HEK293 (cell line): ENCODE measurements around the gene PTPRA.

ENCODE experiments used
- CTCF ChIA-PET: fragments of 350-600 bp; formaldehyde crosslinking; extraction: SDS; loops from one replicate; lab custom pipeline; 2021; ENCODE audit warnings: antibody characterized with exemption; lab: Yijun Ruan, JAX
- POLR2A ChIA-PET: fragments of 300-600 bp; formaldehyde crosslinking; extraction: SDS; loops from one replicate; lab custom pipeline; 2020; ENCODE audit warnings: antibody characterized with exemption, inconsistent platforms; lab: Yijun Ruan, JAX
- H3K27ac ChIP-seq: fragments of 200-500 bp; sonication (Bioruptor generic); 2 replicates; pipeline ENCODE4 v1.5.1; 2014; ENCODE audit warnings: low read depth, low read length, control low read depth, inconsistent platforms; ENCODE audit errors: extremely low read depth
- H3K36me3 ChIP-seq, 2 experiments: fragments of 200-500 bp in 1 of 2; sonication (Bioruptor generic) in 1 of 2; 1 replicate in 1 of 2; 2 replicates in 1 of 2; pipeline ENCODE4 v1.5.1; 2014 to 2017; ENCODE audit warnings: inconsistent platforms in 2 of 2, low read length in 2 of 2; ENCODE audit not compliant: control insufficient read depth in 2 of 2, insufficient read depth in 1 of 2
- H3K4me1 ChIP-seq: fragments of 200-500 bp; sonication (Bioruptor generic); 2 replicates; pipeline ENCODE4 v1.5.1; 2014; ENCODE audit warnings: mild to moderate bottlenecking, low read length, inconsistent platforms; ENCODE audit not compliant: control insufficient read depth, insufficient read depth
- H3K4me3 ChIP-seq: 2 replicates; pipeline ENCODE4 v1.5.1; 2011; ENCODE audit warnings: low read depth, mild to moderate bottlenecking, control low read depth, low read length, moderate library complexity
- H3K9me3 ChIP-seq: fragments of 200-500 bp; sonication (Bioruptor generic); 2 replicates; pipeline ENCODE4 v1.5.1; 2014; ENCODE audit warnings: low read depth, low read length, inconsistent platforms; ENCODE audit not compliant: control insufficient read depth, insufficient read depth
- GLI2 ChIP-seq: fragments of 450-650 bp; formaldehyde crosslinking; IDR thresholded peaks from 2 replicates; pipeline ENCODE4; 2017; ENCODE audit warnings: missing biosample characterization, missing genetic modification characterization, low read depth, borderline replicate concordance
- GLIS1 ChIP-seq: fragments of 450-650 bp; formaldehyde crosslinking; IDR thresholded peaks from 2 replicates; pipeline ENCODE4 v1.5.1; 2016; ENCODE audit warnings: missing biosample characterization, missing genetic modification characterization
- KLF10 ChIP-seq: fragments of 450-650 bp; IDR thresholded peaks from 2 replicates; pipeline ENCODE4 v1.5.1; 2018; ENCODE audit warnings: missing biosample characterization, mild to moderate bottlenecking, missing genetic modification characterization
- PRDM1 ChIP-seq: fragments of 450-650 bp; formaldehyde crosslinking; IDR thresholded peaks from 2 replicates; pipeline ENCODE4; 2016; ENCODE audit warnings: missing biosample characterization, missing genetic modification characterization
- ZFP69B ChIP-seq: fragments of 450-650 bp; formaldehyde crosslinking; IDR thresholded peaks from 2 replicates; pipeline ENCODE4 v1.5.1; 2016; ENCODE audit warnings: missing biosample characterization, missing genetic modification characterization
- ZNF112 ChIP-seq: fragments of 450-650 bp; formaldehyde crosslinking; IDR thresholded peaks from 2 replicates; pipeline ENCODE4 v1.5.0; 2017; ENCODE audit warnings: missing biosample characterization, missing genetic modification characterization
- ZNF114 ChIP-seq: fragments of 450-650 bp; formaldehyde crosslinking; IDR thresholded peaks from 2 replicates; pipeline ENCODE4 v1.5.0; 2017; ENCODE audit warnings: missing biosample characterization, missing genetic modification characterization
- ZNF138 ChIP-seq: fragments of 450-650 bp; formaldehyde crosslinking; IDR thresholded peaks from 2 replicates; pipeline ENCODE4 v1.5.1; 2016; ENCODE audit warnings: missing biosample characterization, missing genetic modification characterization, borderline replicate concordance
- ZNF175 ChIP-seq: fragments of 450-650 bp; formaldehyde crosslinking; IDR thresholded peaks from 2 replicates; pipeline ENCODE4 v1.5.1; 2016; ENCODE audit warnings: missing biosample characterization, missing genetic modification characterization
- ZNF239 ChIP-seq: fragments of 450-650 bp; formaldehyde crosslinking; IDR thresholded peaks from 2 replicates; pipeline ENCODE4 v1.5.1; 2016; ENCODE audit warnings: missing biosample characterization, missing genetic modification characterization
- ZNF350 ChIP-seq: fragments of 450-650 bp; formaldehyde crosslinking; IDR thresholded peaks from 2 replicates; pipeline ENCODE4 v1.5.0; 2017; ENCODE audit warnings: missing biosample characterization, mild to moderate bottlenecking, missing genetic modification characterization
- ZNF394 ChIP-seq: fragments of 450-650 bp; formaldehyde crosslinking; IDR thresholded peaks from 2 replicates; pipeline ENCODE4 v1.5.1; 2016; ENCODE audit warnings: missing biosample characterization, missing genetic modification characterization, mild to moderate bottlenecking, moderate library complexity, borderline replicate concordance
- ZNF596 ChIP-seq: fragments of 450-650 bp; IDR thresholded peaks from 2 replicates; pipeline ENCODE4 v1.5.0; 2018; ENCODE audit warnings: missing biosample characterization, mild to moderate bottlenecking, missing genetic modification characterization, moderate library complexity
- ZNF76 ChIP-seq: fragments of 450-650 bp; formaldehyde crosslinking; IDR thresholded peaks from 2 replicates; pipeline ENCODE4; 2016; ENCODE audit warnings: low read depth, missing biosample characterization, missing genetic modification characterization, borderline replicate concordance
- ZNF837 ChIP-seq: fragments of 450-650 bp; formaldehyde crosslinking; IDR thresholded peaks from 2 replicates; pipeline ENCODE4 v1.5.1; 2016; ENCODE audit warnings: missing biosample characterization, missing genetic modification characterization
- TF ChIP-seq, protein P1 (sequence below): fragments of 450-650 bp; formaldehyde crosslinking; IDR thresholded peaks from 2 replicates; pipeline ENCODE4 v1.5.1; 2016; ENCODE audit warnings: missing biosample characterization, missing genetic modification characterization
- TF ChIP-seq, protein P2 (sequence below): fragments of 450-650 bp; formaldehyde crosslinking; conservative IDR thresholded peaks from 2 replicates; pipeline ENCODE4 v1.5.1; 2016; ENCODE audit warnings: low read depth, missing biosample characterization, missing genetic modification characterization
- TF ChIP-seq, protein P3 (sequence below): fragments of 450-650 bp; formaldehyde crosslinking; IDR thresholded peaks from 2 replicates; pipeline ENCODE4 v1.5.1; 2016; ENCODE audit warnings: missing biosample characterization, missing genetic modification characterization
- TF ChIP-seq, protein P4 (sequence below): fragments of 450-650 bp; formaldehyde crosslinking; IDR thresholded peaks from 2 replicates; pipeline ENCODE4 v1.5.1; 2016; ENCODE audit warnings: missing biosample characterization, missing genetic modification characterization

The PTPRA gene

DNA sequence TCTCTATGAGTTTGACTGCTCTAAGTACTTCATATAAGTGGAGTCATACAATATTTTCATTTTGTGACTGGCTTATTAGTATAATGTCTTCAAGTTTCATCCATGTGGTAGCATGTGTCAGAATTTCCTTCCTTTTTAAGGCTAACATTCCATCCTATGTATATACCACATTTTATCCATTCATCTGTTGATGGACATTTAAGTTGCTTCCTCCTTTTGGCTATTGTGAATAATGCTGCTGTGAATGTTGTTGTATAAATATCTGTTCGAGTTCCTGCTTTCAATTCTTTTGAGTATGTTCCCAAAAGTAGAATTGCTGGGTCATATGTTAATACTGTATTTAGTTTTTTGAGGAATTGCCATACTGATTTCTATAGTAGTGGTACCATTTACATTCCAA lies 79.5 kb downstream of the PTPRA start:
- Histone ChIP-seq H3K27ac (no peak overlapping the region), H3K4me3 (no peak overlapping the region), H3K9me3 (no peaks in the 10 kb centered on the region), H3K4me1 (peaks cover 8% of the 10 kb centered on the region; the same call in 1 of the 2 replicates), H3K36me3 (peaks cover 8 to 15% of the 10 kb centered on the region in 2 experiments; a peak in 2 of 3 replicates)
- ChIA-PET POLR2A (no interaction called here), CTCF (no interaction called here)
- TF ChIP-seq GLIS1 (tag by site-specific recombination) (no peak), ZNF239 (tag by site-specific recombination) (no peak), ZNF596 (tag by site-specific recombination) (no peak), ZNF350 (no peak), ZNF175 (tag by site-specific recombination) (no peak), PRDM1 (tag by site-specific recombination) (no peak), ZNF76 (tag by site-specific recombination) (no peak), ZFP69B (tag by site-specific recombination) (no peak), ZNF112 (tag by site-specific recombination) (no peak), ZNF394 (tag by site-specific recombination) (no peak), KLF10 (tag by site-specific recombination) (no peak), ZNF837 (tag by site-specific recombination) (no peak), GLI2 (no peak), ZNF138 (tag by site-specific recombination) (no peak), ZNF114 (tag by site-specific recombination) (no peak)
- TF ChIP-seq, protein P1, sequence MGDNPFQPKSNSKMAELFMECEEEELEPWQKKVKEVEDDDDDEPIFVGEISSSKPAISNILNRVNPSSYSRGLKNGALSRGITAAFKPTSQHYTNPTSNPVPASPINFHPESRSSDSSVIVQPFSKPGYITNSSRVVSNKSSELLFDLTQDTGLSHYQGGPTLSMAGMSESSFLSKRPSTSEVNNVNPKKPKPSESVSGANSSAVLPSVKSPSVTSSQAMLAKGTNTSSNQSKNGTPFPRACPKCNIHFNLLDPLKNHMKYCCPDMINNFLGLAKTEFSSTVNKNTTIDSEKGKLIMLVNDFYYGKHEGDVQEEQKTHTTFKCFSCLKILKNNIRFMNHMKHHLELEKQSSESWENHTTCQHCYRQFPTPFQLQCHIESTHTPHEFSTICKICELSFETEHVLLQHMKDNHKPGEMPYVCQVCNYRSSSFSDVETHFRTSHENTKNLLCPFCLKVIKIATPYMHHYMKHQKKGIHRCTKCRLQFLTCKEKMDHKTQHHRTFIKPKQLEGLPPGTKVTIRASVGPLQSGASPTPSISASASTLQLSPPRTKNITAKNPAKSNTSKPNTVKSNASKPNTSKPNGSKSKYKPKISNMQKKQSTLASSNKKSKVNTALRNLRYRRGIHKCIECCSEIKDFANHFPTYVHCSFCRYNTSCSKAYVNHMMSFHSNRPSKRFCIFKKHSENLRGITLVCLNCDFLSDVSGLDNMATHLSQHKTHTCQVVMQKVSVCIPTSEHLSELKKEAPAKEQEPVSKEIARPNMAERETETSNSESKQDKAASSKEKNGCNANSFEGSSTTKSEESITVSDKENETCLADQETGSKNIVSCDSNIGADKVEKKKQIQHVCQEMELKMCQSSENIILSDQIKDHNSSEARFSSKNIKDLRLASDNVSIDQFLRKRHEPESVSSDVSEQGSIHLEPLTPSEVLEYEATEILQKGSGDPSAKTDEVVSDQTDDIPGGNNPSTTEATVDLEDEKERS, result no peak
- TF ChIP-seq, protein P2, sequence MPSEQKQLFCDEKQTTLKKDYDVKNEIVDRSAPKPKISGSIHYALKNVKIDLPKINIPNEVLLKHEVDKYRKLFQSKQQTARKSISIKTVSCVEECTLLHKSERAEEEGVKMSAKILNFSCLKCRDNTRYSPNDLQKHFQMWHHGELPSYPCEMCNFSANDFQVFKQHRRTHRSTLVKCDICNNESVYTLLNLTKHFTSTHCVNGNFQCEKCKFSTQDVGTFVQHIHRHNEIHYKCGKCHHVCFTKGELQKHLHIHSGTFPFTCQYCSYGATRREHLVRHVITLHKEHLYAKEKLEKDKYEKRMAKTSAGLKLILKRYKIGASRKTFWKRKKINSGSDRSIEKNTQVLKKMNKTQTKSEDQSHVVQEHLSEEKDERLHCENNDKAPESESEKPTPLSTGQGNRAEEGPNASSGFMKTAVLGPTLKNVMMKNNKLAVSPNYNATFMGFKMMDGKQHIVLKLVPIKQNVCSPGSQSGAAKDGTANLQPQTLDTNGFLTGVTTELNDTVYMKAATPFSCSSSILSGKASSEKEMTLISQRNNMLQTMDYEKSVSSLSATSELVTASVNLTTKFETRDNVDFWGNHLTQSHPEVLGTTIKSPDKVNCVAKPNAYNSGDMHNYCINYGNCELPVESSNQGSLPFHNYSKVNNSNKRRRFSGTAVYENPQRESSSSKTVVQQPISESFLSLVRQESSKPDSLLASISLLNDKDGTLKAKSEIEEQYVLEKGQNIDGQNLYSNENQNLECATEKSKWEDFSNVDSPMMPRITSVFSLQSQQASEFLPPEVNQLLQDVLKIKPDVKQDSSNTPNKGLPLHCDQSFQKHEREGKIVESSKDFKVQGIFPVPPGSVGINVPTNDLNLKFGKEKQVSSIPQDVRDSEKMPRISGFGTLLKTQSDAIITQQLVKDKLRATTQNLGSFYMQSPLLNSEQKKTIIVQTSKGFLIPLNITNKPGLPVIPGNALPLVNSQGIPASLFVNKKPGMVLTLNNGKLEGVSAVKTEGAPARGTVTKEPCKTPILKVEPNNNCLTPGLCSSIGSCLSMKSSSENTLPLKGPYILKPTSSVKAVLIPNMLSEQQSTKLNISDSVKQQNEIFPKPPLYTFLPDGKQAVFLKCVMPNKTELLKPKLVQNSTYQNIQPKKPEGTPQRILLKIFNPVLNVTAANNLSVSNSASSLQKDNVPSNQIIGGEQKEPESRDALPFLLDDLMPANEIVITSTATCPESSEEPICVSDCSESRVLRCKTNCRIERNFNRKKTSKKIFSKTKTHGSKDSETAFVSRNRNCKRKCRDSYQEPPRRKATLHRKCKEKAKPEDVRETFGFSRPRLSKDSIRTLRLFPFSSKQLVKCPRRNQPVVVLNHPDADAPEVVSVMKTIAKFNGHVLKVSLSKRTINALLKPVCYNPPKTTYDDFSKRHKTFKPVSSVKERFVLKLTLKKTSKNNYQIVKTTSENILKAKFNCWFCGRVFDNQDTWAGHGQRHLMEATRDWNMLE (tag by site-specific recombination), result no peak
- TF ChIP-seq, protein P3, sequence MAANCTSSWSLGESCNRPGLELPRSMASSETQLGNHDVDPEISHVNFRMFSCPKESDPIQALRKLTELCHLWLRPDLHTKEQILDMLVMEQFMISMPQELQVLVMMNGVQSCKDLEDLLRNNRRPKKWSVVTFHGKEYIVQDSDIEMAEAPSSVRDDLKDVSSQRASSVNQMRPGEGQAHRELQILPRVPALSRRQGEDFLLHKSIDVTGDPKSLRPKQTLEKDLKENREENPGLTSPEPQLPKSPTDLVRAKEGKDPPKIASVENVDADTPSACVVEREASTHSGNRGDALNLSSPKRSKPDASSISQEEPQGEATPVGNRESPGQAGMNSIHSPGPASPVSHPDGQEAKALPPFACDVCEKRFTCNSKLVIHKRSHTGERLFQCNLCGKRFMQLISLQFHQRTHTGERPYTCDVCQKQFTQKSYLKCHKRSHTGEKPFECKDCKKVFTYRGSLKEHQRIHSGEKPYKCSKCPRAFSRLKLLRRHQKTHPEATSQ, result no peak
- TF ChIP-seq, protein P4, sequence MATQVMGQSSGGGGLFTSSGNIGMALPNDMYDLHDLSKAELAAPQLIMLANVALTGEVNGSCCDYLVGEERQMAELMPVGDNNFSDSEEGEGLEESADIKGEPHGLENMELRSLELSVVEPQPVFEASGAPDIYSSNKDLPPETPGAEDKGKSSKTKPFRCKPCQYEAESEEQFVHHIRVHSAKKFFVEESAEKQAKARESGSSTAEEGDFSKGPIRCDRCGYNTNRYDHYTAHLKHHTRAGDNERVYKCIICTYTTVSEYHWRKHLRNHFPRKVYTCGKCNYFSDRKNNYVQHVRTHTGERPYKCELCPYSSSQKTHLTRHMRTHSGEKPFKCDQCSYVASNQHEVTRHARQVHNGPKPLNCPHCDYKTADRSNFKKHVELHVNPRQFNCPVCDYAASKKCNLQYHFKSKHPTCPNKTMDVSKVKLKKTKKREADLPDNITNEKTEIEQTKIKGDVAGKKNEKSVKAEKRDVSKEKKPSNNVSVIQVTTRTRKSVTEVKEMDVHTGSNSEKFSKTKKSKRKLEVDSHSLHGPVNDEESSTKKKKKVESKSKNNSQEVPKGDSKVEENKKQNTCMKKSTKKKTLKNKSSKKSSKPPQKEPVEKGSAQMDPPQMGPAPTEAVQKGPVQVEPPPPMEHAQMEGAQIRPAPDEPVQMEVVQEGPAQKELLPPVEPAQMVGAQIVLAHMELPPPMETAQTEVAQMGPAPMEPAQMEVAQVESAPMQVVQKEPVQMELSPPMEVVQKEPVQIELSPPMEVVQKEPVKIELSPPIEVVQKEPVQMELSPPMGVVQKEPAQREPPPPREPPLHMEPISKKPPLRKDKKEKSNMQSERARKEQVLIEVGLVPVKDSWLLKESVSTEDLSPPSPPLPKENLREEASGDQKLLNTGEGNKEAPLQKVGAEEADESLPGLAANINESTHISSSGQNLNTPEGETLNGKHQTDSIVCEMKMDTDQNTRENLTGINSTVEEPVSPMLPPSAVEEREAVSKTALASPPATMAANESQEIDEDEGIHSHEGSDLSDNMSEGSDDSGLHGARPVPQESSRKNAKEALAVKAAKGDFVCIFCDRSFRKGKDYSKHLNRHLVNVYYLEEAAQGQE (tag by site-specific recombination), result no peak
